ENCODE data around the gene SLC26A8.
"Not testable (repeated sequence)": the region's sequence is repeated elsewhere in the genome, so short reads cannot be mapped to it uniquely, and the experiment has no call there.

Gene SLC26A8

DNA sequence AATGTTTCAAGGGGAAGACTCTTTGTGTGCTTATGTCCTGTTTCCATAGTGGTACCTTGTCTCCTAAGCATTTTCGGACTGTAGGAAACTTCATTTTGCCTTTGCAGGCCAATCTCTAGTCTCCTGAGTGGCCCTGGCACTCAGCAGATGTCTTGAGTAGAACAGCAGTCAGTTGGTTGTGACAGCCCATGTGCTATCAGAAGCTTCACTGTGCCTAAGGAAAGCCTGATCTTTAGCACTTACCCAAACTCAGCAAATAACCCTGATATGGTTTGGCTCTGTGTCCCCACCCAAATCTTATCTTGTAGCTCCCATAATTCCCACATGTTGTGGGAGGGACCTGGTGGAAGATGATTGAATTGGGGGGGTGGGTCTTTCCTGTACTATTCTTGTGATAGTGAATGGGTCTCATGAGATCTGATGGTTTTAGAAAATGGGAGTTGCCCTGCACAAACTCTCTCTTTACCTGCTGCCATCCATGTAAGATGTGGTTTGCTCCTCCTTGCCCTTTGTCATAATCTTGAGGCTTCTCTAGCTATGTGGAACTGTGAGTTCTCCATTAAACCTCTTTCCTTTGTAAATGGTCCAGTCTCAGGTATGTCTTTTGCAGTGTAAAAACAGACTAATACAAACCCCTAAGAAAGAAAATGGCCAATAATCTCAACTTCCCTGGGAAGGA lies 87.6 kb downstream of the SLC26A8 start:
- Histone ChIP-seq H3K27me3 (replicated peaks; ENCODE audit: control insufficient read depth, insufficient read depth, low read length, poor library complexity, severe bottlenecking) (no peaks in the 10 kb centered on the region), H3K9me3 (ENCODE audit: control insufficient read depth, low read length) (no peaks in the 10 kb centered on the region), H3K4me3 (ENCODE audit: insufficient read depth, low read depth, low read length, poor library complexity, severe bottlenecking) (no peak overlapping the region), H3K4me1 (ENCODE audit: control insufficient read depth, insufficient read depth, low read length, poor library complexity, severe bottlenecking) (no peaks in the 10 kb centered on the region), H3K27ac (ENCODE audit: insufficient read depth, low read length, poor library complexity, severe bottlenecking) (no peak overlapping the region), H3K36me3 (ENCODE audit: control insufficient read depth, insufficient read depth, low read length) (no peaks in the 10 kb centered on the region)
- no peak for DNase-seq

DNA sequence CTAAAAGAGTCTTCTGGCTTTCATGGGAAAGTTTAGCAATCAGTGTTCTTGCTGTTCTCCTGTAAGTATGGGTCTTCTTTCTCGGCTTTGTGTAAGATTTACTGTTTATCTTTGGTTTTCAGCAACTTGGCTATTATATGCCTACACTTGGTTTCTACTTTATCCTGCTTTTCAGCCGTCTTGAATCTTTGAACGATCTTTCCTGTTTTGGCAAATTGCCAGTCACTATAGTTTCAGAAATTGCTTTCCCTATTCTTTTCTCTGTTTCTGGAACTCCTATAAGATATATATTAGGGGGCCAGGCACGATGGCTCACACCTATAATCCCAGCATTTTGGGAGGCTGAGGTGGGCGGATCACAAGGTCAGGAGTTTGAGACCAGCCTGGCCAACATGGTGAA lies 89.0 kb downstream of the SLC26A8 start:
- Histone ChIP-seq H3K27me3 (replicated peaks; ENCODE audit: control insufficient read depth, insufficient read depth, low read length, poor library complexity, severe bottlenecking) (no peaks in the 10 kb centered on the region), H3K4me1 (ENCODE audit: control insufficient read depth, insufficient read depth, low read length, poor library complexity, severe bottlenecking) (no peaks in the 10 kb centered on the region), H3K4me3 (ENCODE audit: insufficient read depth, low read depth, low read length, poor library complexity, severe bottlenecking) (no peak overlapping the region), H3K27ac (ENCODE audit: insufficient read depth, low read length, poor library complexity, severe bottlenecking) (no peak overlapping the region), H3K36me3 (ENCODE audit: control insufficient read depth, insufficient read depth, low read length) (no peaks in the 10 kb centered on the region), H3K9me3 (ENCODE audit: control insufficient read depth, low read length) (no peaks in the 10 kb centered on the region)
- DNase-seq, result no peak

DNA sequence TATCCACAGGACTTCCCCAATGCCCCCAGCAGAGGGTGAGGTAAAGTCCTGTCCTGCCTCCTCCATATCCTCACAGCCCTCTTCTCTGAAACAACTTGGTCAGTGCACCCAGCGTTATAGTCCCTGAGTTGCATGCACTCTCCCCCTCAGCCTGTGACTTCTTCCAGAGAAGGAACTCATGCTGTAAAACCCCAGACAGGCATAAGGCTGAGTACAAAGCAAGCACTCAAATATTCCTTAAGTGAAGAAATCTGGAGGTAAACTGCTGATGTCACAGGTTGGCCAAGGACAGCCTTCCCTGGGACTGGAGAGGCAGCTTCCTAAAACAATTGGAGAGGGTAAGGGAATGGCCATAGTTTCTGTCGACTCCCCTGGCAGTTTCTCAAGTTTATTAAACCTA lies 90.6 kb downstream of the SLC26A8 start:
- Histone ChIP-seq H3K36me3 (ENCODE audit: control insufficient read depth, insufficient read depth, low read length) (no peaks in the 10 kb centered on the region), H3K27me3 (replicated peaks; ENCODE audit: control insufficient read depth, insufficient read depth, low read length, poor library complexity, severe bottlenecking) (no peaks in the 10 kb centered on the region), H3K9me3 (ENCODE audit: control insufficient read depth, low read length) (no peaks in the 10 kb centered on the region), H3K4me1 (ENCODE audit: control insufficient read depth, insufficient read depth, low read length, poor library complexity, severe bottlenecking) (no peaks in the 10 kb centered on the region), H3K27ac (ENCODE audit: insufficient read depth, low read length, poor library complexity, severe bottlenecking) (no peak overlapping the region), H3K4me3 (ENCODE audit: insufficient read depth, low read depth, low read length, poor library complexity, severe bottlenecking) (no peak overlapping the region)
- DNase-seq, result no peak

DNA sequence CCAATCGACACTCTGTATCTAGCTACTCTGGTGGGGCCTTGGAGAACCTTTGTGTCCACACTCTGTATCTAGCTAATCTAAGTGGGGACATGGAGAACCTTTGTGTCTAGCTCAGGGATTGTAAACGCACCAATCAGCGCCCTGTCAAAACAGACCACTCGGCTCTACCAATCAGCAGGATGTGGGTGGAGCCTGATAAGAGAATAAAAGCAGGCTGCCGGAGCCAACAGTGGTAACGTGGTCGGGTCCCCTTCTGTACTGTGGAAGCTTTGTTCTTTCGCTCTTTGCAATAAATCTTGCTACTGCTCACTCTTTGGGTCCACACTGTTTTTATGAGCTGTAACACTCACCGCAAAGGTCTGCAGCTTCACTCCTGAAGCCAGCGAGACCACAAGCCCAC lies 92.6 kb downstream of the SLC26A8 start:
- not testable (repeated sequence) for DNase-seq; H3K27me3 ChIP-seq (replicated peaks; ENCODE audit: control insufficient read depth, insufficient read depth, low read length, poor library complexity, severe bottlenecking); H3K9me3 ChIP-seq (ENCODE audit: control insufficient read depth, low read length); H3K4me1 ChIP-seq (ENCODE audit: control insufficient read depth, insufficient read depth, low read length, poor library complexity, severe bottlenecking); H3K36me3 ChIP-seq (ENCODE audit: control insufficient read depth, insufficient read depth, low read length); H3K4me3 ChIP-seq (ENCODE audit: insufficient read depth, low read depth, low read length, poor library complexity, severe bottlenecking); H3K27ac ChIP-seq (ENCODE audit: insufficient read depth, low read length, poor library complexity, severe bottlenecking)

DNA sequence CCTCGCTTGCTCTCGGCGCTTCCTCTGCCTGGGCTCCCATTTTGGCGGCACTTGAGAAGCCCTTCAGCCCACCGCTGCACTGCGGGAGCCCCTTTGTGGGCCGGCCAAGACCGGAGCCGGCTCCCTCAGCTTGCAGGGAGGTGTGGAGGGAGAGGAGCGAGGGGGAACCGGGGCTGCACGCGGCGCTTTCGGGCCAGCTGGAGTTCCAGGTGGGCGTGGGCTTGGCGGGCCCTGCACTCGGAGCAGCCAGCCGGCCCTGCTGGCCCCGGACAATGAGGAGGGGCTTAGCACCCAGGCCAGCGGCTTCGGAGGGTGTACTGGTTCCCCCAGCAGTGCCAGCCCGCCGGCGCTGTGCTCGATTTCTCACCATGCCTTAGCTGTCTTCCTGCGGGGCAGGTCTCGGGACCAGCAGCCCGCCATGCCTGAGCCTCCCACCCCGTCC lies 93.3 kb downstream of the SLC26A8 start:
- H3K27me3 ChIP-seq (replicated peaks; ENCODE audit: control insufficient read depth, insufficient read depth, low read length, poor library complexity, severe bottlenecking), result no peaks in the 10 kb centered on the region
- no peaks in the 10 kb centered on the region for H3K9me3 ChIP-seq (ENCODE audit: control insufficient read depth, low read length)
- no peaks in the 10 kb centered on the region for H3K36me3 ChIP-seq (ENCODE audit: control insufficient read depth, insufficient read depth, low read length)
- no peak overlapping the region for H3K4me3 ChIP-seq (ENCODE audit: insufficient read depth, low read depth, low read length, poor library complexity, severe bottlenecking)
- no peak for DNase-seq
- H3K27ac ChIP-seq (ENCODE audit: insufficient read depth, low read length, poor library complexity, severe bottlenecking), result no peak overlapping the region
- H3K4me1 ChIP-seq (ENCODE audit: control insufficient read depth, insufficient read depth, low read length, poor library complexity, severe bottlenecking), result no peaks in the 10 kb centered on the region

DNA sequence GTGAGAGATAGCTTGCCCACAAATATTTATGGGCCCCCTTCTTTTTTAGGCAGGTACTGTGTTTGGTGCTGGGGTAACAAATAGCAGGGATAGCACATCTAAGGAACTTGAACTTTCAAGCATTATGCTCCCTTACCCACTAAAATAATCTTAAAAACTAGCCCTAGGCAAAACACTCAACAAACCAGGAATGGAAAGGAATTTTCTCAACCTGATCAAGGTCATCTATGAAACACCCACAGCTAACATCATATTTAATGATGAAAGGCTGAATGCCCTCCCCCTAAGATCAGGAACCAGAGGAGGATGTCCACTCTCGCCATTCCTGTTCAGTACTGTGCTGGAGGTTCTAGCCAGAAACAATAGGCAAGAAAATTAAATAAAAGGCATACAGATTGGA lies 94.8 kb downstream of the SLC26A8 start:
- H3K36me3 ChIP-seq (ENCODE audit: control insufficient read depth, insufficient read depth, low read length), result no peaks in the 10 kb centered on the region
- no peaks in the 10 kb centered on the region for H3K27me3 ChIP-seq (replicated peaks; ENCODE audit: control insufficient read depth, insufficient read depth, low read length, poor library complexity, severe bottlenecking)
- no peak for DNase-seq
- H3K4me1 ChIP-seq (ENCODE audit: control insufficient read depth, insufficient read depth, low read length, poor library complexity, severe bottlenecking), result no peaks in the 10 kb centered on the region
- H3K9me3 ChIP-seq (ENCODE audit: control insufficient read depth, low read length), result no peaks in the 10 kb centered on the region
- H3K27ac ChIP-seq (ENCODE audit: insufficient read depth, low read length, poor library complexity, severe bottlenecking), result no peak overlapping the region
- H3K4me3 ChIP-seq (ENCODE audit: insufficient read depth, low read depth, low read length, poor library complexity, severe bottlenecking), result no peak overlapping the region

DNA sequence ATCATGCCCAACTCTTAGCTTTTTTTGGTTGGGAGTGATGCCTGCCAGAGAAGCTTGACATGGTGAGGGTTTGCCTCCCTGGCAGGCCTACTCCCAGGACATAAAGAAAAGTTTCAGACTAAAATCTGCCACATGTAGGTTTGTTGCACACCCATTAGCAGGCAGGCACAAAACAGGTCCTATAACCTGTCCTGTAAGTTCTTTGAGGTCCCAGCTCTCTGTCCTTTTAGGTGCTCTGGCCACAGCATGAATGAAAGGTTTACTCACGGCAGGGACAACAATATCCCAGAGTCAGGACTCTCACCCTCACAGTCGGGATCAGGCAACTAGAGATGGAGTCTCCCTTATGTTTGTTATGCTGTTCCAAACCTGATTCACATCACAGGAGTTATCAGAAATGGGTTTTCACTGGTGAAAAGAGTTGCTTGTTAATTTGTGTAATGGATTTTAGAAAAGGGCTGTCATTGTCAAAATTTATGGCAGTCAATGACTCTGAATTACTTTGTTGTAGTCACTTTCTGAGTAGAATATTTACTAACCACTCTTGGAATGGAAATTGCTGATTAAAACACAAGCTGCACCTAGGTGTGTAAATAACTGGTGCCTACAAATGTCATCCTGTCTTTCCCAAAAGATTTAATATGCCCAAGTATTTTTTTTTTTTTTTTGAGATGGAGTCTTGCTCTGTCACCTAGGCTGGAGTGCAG lies 97.8 kb downstream of the SLC26A8 start:
- Histone ChIP-seq H3K27me3 (replicated peaks; ENCODE audit: control insufficient read depth, insufficient read depth, low read length, poor library complexity, severe bottlenecking) (no peaks in the 10 kb centered on the region), H3K4me3 (ENCODE audit: insufficient read depth, low read depth, low read length, poor library complexity, severe bottlenecking) (no peak overlapping the region), H3K9me3 (ENCODE audit: control insufficient read depth, low read length) (no peaks in the 10 kb centered on the region), H3K4me1 (ENCODE audit: control insufficient read depth, insufficient read depth, low read length, poor library complexity, severe bottlenecking) (no peaks in the 10 kb centered on the region), H3K27ac (ENCODE audit: insufficient read depth, low read length, poor library complexity, severe bottlenecking) (no peak overlapping the region), H3K36me3 (ENCODE audit: control insufficient read depth, insufficient read depth, low read length) (no peaks in the 10 kb centered on the region)
- no peak for DNase-seq

DNA sequence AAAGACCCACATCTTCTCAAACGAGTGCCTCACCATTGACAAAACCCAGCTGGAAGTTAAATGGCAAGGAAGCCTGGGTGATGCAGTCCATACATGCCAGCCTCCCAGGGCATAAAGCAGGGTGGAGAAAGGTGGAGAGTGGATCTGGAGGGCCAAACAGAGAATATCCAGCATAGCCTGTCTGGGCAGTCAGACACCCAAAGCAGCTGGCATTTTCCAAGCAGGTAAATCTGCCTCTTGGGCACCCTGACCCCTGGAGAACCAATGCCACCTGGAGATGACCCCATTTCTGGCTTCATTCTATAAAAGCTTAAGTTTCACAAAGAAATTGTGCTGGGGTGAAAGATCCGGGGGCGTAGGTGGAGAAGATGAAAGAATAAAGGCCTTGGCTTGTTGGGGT lies 98.5 kb downstream of the SLC26A8 start:
- Histone ChIP-seq H3K27me3 (replicated peaks; ENCODE audit: control insufficient read depth, insufficient read depth, low read length, poor library complexity, severe bottlenecking) (no peaks in the 10 kb centered on the region), H3K4me3 (ENCODE audit: insufficient read depth, low read depth, low read length, poor library complexity, severe bottlenecking) (no peak overlapping the region), H3K9me3 (ENCODE audit: control insufficient read depth, low read length) (no peaks in the 10 kb centered on the region), H3K4me1 (ENCODE audit: control insufficient read depth, insufficient read depth, low read length, poor library complexity, severe bottlenecking) (peaks cover 3% of the 10 kb centered on the region), H3K27ac (ENCODE audit: insufficient read depth, low read length, poor library complexity, severe bottlenecking) (no peak overlapping the region), H3K36me3 (ENCODE audit: control insufficient read depth, insufficient read depth, low read length) (no peaks in the 10 kb centered on the region)
- no peak for DNase-seq

DNA sequence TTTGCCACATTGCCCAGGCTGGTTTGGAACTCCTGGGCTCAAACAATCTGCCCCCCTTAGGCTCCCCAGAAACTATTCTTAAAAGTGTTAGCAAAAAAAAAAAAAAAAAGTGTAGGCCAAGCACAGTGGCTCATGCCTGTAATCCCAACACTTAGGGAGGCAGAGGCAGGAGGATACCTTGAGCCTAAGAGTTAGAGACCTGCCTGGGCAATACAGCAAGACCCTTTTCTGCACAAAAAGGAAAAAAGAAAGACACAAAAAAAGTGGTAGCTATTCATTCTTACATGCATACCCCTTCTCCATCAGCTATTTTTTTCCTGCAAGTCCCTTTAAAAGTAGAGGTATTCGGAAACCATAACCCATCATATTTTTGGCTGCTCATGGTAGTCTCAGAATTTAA lies 100.3 kb downstream of the SLC26A8 start:
- Histone ChIP-seq H3K36me3 (ENCODE audit: control insufficient read depth, insufficient read depth, low read length) (no peaks in the 10 kb centered on the region), H3K9me3 (ENCODE audit: control insufficient read depth, low read length) (no peaks in the 10 kb centered on the region), H3K27ac (ENCODE audit: insufficient read depth, low read length, poor library complexity, severe bottlenecking) (no peak overlapping the region), H3K4me1 (ENCODE audit: control insufficient read depth, insufficient read depth, low read length, poor library complexity, severe bottlenecking) (peaks cover 3% of the 10 kb centered on the region), H3K27me3 (replicated peaks; ENCODE audit: control insufficient read depth, insufficient read depth, low read length, poor library complexity, severe bottlenecking) (no peaks in the 10 kb centered on the region), H3K4me3 (ENCODE audit: insufficient read depth, low read depth, low read length, poor library complexity, severe bottlenecking) (no peak overlapping the region)
- DNase-seq, result no peak

DNA sequence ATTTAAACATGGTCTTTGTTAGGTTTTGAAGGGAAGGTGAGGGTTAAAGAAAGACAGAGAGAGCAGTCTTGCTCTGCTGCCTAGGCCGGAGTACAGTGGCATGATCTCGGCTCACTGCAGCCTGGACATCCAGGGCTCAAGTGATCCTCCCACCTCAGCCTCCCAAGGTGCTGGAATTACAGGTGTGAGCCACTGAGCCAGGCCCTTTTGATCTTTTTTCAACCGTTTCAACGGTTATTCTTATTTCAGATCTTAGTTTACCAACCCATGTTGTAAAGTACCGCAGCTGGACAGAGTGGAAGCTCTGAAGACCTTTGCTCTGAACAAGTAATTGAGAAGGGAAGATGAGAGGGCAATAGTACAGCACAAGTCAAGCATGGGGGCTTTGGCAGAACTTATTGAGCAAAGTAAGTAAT lies 102.3 kb downstream of the SLC26A8 start:
- Histone ChIP-seq H3K4me3 (ENCODE audit: insufficient read depth, low read depth, low read length, poor library complexity, severe bottlenecking) (no peak overlapping the region), H3K36me3 (ENCODE audit: control insufficient read depth, insufficient read depth, low read length) (no peaks in the 10 kb centered on the region), H3K27me3 (replicated peaks; ENCODE audit: control insufficient read depth, insufficient read depth, low read length, poor library complexity, severe bottlenecking) (no peaks in the 10 kb centered on the region), H3K27ac (ENCODE audit: insufficient read depth, low read length, poor library complexity, severe bottlenecking) (no peak overlapping the region), H3K9me3 (ENCODE audit: control insufficient read depth, low read length) (no peaks in the 10 kb centered on the region), H3K4me1 (ENCODE audit: control insufficient read depth, insufficient read depth, low read length, poor library complexity, severe bottlenecking) (peaks cover 9% of the 10 kb centered on the region)
- no peak for DNase-seq

Measured in effector memory CD4-positive, alpha-beta T cell (primary cell).